ENCODE measurements around the gene RNF168.
"Not testable (repeated sequence)": the region's sequence is repeated elsewhere in the genome, so short reads cannot be mapped to it uniquely, and the experiment has no call there.

Gene RNF168

GRCh38 chr3:196514913-196515621, 11.5 kb upstream of the RNF168 start, which contains the start of gene SMCO1:
Gene SMCO1 (minus strand): TSS chr3:196515346. CDS start chr3:196515209, 137 bp downstream.
- no peak for DNase-seq

- DNase-seq, result no peak
Measured at GRCh38 chr3:196514350-196514716, 10.8 kb upstream of the RNF168 start.

- DNase-seq, result no peak
Measured at GRCh38 chr3:196513697-196514349, 10.3 kb upstream of the RNF168 start.

- DNase-seq, result not testable (repeated sequence)
Measured at GRCh38 chr3:196511646-196512425, 8.3 kb upstream of the RNF168 start.

GRCh38 chr3:196511108-196511507, 7.5 kb upstream of the RNF168 start:
- DNase-seq, result not testable (repeated sequence)

- DNase-seq, result no peak
Measured at GRCh38 chr3:196506687-196507086, 3.1 kb upstream of the RNF168 start.

GRCh38 chr3:196504556-196504955, 988 bp upstream of the RNF168 start:
- DNase-seq, result no peak

- not testable (repeated sequence) for DNase-seq
Measured at GRCh38 chr3:196504077-196504398, 470 bp upstream of the RNF168 start.

- DNase-seq, result peak; percentile 52 to 53
Measured at GRCh38 chr3:196502775-196503195, 783 bp downstream of the RNF168 start.

GRCh38 chr3:196501316-196502044, 2.1 kb downstream of the RNF168 start:
- DNase-seq, result no peak

GRCh38 chr3:196499807-196500524, 3.6 kb downstream of the RNF168 start:
- no peak for DNase-seq

GRCh38 chr3:196499061-196499460, 4.5 kb downstream of the RNF168 start:
- DNase-seq, result no peak

GRCh38 chr3:196498297-196498696, 5.3 kb downstream of the RNF168 start:
- no peak for DNase-seq

- no peak for DNase-seq
Measured at GRCh38 chr3:196496183-196496582, 7.4 kb downstream of the RNF168 start.

- DNase-seq, result no peak
Measured at GRCh38 chr3:196493292-196493691, 10.3 kb downstream of the RNF168 start.

GRCh38 chr3:196492080-196492479, 11.5 kb downstream of the RNF168 start:
- no peak for DNase-seq

- no peak for DNase-seq
Measured at GRCh38 chr3:196489747-196490146, 13.8 kb downstream of the RNF168 start.

- DNase-seq, result peak; percentile 31 to 33
Measured at GRCh38 chr3:196486263-196486662, 17.3 kb downstream of the RNF168 start.

GRCh38 chr3:196477678-196478077, 25.9 kb downstream of the RNF168 start:
- no peak for DNase-seq

- no peak for DNase-seq
Measured at GRCh38 chr3:196472286-196472685, 31.3 kb downstream of the RNF168 start.

GRCh38 chr3:196471551-196471950, 32.0 kb downstream of the RNF168 start:
- DNase-seq, result no peak

GRCh38 chr3:196470182-196470581, 33.4 kb downstream of the RNF168 start:
- not testable (repeated sequence) for DNase-seq
